Stimulated activated CD8-positive, alpha-beta memory T cell treated with anti-CD3 and anti-CD28 coated beads, Interleukin-12 subunit alpha, Interleukin-12 subunit beta, amount 100 ng/mL, for 4 hours (primary cell): ENCODE results near the gene SLC22A5.
A peak's percentile ranks its signal among the peaks of the same experiment; 100 is the strongest.
"Not testable (repeated sequence)": the region's sequence is repeated elsewhere in the genome, so short reads cannot be mapped to it uniquely, and the experiment has no call there.

Experiments used
- DNase-seq: peaks from one replicate; pipeline ENCODE4 v3.0.0-alpha.2; 2020; ENCODE audit warnings: low read depth

Gene SLC22A5

DNA sequence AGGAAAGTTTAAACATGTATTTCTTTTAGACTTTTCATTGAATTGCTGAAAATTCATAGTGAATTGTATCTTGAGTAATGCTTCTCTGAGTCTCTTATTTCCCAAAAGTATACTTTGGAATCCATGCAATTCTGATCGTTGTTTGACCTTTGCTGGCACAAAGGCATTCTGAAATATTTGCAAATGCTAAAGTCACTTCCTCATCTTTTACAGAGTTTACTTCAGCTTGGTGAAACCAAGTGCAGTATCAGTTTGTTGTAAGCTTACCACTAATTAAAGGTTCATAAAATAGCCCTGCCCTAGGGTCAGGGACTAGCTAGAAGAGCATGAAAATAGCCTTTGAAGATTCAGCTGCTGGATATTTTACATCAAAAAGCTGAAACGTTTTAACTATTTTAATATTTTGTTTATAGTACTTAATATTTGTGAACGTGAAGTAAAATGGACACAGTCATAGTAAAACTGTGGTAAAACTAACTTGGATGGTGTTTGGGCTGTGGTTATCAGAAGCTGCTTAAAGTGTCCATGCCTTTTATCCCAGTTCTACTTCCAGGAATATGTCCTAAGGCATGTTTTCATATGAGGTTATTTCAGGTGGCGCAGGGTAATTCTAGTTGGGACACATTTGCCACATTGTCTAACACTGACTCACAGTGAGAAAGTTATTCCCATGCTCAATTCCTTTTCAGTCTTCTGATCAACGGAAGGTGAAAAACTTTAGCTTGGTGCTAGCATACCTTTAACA is 45.3 kb downstream of the SLC22A5 start:
- no peak for DNase-seq

DNA sequence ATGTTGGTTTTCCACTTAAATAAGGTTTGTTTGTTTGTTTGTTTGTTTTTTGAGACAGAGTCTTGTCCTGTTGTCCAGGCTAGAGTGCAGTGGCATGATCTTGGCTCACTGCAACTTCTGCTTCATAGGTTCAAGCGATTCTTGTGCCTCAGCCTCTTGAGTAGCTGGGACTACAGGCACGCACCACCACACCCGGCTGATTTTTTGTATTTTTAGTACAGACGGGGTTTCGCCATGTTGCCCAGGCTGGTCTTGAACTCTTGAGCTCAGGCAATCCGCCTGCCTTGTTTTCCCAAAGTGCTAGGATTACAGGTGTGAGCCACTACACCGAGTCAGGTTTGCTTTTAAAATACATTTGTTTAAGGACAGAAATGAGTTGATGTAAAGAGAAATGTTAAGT is 46.0 kb downstream of the SLC22A5 start:
- DNase-seq: not testable (repeated sequence)

DNA sequence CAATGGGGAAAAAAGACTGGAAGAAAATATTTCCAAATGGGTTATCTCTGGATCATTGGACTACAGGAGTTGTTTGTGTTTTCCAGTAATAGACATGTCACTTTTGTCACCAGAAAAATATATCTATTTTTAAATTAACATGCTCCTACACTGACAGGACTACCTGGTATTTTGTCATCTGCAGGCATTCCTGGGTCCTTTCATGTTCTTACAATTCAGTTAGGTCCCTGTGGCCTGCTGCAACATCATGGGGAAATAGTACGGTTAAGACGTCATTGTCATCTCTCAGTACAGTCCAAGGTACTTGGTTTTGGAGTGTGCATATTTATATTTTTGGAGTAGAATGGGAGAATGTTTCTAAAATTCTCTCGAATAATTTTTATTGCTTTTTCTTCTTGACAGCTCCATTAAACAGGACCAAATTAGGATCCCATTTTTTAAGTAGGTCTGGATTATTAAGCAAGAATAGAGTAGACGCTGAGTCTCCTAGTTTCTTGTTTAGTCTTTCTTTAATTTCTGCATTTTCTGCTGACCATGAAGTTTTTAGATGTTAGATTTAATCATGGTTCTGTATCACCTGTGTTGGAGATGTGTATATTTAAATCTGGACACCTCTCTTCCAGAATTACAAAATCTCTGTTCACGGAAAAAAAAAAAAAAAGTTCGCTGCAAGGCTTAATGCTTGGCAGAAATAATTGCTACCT is 46.9 kb downstream of the SLC22A5 start:
- no peak for DNase-seq

DNA sequence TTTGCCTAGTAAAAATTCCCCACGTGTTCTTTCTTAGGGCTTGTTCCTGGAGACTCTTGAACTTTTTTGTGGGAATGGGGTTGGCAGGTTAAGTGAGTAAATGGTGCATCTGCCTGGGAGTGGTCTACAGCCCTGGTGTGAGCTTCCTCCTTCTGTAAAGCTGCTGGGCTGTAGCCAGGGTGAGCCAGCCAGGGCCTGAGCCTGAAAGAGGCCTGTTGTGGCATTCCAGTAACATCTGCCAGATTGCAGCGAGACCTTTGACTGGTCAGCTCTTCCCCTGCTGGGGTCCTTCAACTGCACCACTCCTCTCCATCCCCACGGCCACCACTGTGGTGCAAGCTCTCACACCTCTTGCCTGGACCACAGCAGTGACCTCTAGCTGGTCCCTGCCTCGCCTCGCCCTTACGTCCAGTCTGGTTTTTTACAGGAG is 47.5 kb downstream of the SLC22A5 start:
- DNase-seq: no peak

DNA sequence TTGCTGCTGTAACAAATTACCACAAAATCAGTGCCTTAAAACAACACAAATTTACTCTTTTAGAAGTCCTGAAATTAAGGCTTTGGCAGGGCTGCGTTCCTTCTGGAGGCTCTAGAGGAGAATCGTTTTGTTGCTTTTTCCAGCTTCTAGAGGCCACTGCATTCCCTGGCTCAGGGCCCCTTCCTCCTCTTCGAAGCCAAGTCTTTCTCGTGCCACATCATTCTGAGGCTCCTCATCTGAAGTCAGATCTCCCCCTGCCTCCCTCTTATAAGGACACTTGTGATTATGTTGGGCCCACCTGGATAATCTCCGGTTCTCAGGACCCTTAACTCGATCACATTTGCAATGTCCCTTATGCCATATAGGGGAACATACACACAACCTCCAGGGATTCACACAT is 48.0 kb downstream of the SLC22A5 start:
- no peak for DNase-seq

DNA sequence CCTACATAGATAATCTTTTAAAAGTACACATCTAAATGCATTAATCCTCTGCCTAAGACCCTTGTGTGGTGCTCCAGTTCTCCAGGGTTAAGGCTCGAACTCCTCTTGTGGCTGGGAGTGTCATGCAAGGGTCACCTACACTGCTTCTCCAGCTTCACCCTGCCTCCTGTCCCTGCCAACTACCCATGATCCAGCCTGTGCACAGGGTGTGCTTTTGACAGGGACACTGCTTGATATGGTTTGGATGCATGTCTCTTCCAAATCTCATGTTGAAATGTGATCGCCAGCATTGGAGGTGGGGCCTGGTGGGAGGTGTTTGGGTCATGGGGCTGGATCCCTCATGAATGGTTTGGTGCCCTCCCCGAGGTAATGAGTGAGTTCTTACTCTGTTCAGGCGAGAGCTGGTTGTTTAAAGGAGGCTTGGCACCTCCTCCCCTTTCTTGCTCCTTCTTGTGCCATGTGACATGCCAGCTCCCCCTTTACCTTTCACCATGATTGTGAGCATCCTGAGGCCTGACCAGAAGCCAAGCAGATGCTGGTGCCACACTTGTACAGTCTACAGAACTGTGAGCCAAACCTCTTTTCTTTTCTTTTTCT is 48.5 kb downstream of the SLC22A5 start:
- no peak for DNase-seq

DNA sequence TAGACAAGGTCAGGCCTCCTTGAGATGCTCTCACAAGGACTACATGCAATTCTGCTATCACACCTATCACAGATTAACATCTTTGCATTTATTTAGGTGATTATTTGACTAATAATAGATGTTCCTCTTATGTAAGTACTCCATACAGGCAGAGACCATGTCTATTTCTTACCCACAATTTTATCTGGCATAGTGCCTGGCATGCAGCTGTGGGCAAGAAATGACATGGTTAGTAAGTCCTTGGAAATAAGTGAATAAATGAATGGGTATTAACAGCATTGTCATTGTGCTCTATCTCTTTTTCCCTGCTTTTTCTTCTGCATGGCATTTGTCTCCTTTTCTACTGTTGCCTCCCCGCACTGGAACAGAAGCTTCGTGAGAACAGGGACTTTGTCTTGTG is 49.4 kb downstream of the SLC22A5 start:
- DNase-seq: no peak

DNA sequence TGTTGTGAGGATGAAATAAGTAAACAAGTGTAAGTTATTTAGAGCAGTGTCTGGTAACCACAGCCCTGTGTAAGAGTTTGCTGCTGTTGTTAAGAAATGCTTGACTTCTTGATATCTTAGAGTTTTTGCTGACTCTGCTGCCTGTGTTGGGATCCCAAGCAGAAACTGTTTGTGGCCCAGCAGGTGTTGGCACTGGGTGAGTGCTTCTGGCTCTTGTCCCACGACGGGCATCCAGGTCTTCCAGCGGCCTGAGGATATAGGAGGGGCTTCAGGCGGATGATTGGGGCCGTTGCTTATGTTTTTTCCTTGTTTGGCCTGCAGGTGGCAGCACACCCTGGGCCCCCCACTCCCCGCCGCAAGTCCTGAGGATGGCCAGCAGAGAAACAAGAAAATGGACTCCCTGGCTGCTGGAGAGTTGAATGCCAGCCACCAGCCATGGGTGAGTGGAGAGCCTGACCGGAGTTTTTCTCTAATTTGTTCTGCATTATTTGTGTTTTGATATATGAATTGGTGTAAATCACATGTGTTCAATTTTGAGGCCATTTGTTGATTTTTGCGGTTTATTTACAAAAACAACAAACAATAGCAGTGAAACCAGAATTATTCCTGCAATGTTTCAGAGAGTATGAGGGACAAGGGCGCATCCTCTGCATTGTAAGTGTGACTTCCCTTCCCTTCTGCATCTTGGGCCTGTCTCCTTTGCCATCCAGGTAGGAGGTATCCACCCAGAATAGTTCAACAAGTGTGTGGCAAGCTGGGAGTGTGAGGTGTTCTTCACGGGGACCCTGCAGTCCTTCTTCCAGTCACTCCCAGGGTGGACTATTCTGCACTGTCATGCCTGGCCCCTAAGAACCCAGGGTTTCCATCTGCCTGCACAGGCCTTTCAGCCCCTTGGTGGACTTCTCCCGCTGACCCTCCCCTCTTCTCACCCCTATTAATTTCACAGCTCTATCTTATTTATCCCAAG is 50.3 kb downstream of the SLC22A5 start:
- no peak for DNase-seq

DNA sequence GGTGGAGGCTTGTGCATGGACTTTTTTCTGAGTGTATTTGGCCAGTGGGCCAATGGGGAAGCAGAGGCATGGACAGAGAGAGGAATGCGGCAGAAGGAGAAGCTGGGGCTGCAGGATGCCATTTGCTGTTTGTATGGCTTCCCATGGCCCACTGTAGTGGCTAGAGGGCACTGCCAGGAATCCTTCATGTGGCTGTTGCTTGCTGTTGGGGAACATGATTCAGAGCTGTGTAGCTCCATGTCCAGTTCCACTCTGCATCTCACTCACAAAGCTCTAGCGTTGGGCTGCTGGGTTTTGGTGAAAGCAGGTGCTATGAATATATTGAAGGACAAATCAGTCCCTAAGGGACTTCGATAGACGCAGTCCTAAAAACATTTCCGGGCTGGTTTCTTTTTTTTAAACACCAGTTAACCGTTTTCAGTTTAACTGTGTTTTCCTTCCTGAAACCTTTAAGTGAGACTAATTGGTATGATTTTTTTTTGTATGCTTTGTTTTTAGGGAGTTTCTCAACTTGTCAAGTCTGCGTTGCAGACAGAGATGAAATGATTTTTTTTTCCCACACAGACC is 51.3 kb downstream of the SLC22A5 start:
- no peak for DNase-seq

DNA sequence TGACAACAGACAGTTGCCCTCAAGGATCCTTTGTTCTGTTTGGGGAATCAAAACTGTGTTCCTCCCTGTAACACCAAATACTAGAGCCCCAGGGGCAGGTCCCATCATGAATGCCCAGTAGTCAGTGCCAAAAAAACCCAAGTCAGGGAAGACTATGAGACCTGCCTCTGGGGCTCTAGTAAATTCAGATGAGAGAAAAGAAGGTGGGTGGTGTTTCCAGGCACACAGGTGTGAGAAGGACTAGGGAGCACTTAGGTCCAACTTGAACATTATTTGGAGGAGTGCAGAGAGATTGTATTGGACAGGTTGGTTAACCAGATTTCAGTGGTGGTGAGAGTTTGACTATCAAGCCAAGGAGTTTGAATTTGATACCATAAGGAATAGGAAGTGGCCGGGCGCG is 52.0 kb downstream of the SLC22A5 start:
- no peak for DNase-seq

DNA sequence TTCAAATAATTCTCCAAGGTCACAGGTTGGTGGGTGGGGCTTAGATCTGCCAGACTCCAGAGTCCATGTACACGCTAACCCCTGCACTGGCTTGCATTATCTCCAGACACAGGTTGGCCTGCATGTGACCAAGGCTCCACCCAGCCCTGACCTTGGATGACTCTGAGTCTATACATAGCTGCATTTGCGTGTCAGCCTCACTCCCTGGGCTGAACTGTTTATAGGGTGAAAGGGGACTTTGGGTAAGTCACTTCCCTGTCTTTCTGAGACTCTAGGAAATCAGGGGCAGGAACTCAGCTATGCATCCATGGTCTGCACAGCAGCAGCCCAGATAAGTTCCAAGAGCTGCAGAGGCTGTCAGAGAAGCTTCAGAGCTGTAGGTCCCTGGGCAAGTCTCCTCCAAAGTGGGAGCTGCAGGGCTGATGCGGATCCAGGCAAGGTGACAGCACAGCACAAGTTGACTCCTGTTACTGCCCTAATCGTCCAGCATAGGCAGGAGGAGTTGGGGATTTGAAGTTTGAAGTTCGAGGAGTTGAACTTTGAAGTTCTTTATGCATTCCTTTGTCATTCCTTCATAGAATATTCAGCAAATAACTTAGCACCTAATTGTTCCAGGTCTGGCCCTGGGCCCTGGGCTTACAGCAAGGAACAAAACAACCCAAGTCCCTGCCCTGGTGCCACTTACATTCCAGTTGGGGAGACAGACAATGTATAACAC is 53.4 kb downstream of the SLC22A5 start:
- no peak for DNase-seq

DNA sequence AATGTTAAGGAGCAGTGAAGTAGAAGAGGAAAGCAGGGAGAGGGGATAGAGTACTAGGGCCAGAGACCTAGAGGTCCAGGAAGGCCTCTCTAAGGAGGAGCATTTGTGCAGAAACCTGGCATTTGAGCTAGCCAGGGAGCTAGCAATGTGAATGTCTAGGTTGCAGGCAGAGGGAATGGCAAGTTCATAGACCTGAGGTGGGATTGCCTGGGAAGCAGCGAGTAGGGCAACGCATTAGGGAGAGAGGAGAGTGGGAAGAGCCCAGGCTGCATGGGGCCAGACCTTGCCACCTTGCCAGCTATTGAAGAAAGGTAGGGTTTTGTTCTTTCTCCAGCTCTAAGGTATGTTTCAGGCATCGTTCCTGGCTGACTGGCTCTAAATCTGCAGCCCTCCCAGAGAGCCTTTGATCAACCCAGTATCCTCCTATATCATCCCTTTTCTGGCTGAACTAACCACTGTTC is 54.0 kb downstream of the SLC22A5 start:
- DNase-seq: no peak

DNA sequence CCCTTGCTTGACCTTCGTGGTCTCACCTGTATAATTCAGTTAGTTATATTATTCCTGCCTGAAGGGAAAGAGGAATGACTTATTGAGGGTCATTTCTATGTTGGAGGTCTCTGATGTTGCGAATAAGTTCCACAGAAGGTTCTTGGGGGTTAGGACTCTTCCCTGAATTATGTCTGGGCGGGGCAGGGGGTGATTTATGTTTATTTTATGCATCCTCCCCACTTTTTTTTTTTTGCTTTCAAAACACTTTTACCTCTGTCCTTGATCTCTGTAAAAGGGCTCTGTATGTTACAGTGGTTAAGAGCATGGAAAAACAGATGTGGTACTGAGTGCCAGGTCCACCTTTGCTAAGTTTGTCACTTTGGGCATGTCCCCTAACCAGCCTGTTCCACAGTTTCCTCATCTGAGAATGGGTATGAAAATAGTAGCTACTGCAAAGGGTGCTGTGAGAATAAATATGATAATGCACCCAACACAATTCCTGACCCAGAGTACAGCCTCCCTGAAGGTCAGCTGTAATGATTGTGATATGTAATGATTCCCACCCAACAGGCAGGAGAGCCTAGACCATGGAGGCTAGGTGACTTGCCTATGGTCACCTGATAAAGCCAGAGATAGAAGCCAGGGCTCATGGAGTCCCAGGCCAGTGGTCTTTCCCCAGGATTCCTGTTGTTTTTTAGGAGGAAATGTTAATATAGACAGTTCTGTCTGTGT is 54.8 kb downstream of the SLC22A5 start:
- DNase-seq: no peak

DNA sequence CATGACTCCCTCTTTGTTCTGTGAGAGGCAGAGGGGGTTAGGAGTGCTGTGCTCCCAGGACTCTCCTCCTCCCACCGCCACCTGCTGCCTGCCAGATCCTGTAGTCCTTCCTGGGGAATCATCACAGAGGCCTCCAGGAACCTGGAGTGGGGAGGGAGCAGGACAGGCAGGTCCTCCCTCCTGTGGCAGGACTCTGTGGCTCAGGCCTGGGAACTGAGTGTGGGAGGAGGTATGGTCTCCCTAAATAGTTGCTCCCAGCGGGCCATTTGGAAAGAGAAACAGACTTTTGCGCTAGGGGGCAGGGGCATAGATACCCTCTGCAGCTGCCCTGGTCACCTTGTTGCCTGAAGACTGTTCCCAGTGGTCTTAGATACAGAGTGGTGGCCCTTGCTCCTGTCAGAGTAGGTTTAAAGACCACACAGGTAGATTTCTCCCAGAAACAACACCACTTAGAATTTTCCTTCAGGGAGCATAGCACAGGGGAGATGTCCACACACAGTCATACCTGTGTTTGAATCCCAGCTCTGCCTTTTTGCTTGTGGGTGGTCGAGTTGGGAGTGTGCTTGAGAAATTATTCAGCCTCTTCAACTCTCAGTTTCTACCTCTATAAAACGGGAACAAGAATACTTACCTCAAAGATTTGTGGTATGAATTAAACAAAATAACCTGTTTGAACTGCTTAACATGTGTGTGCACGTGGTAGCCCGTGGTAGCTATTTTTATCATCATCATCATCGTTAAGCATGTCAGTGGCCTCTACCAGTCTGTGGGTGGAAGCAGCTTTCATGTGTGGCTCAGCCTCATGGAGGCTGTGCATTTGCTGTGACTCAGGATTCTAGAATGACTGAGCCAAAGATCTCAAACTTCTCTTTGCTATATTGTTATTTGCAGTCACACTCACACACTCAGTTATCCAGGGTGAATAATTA is 55.8 kb downstream of the SLC22A5 start:
- DNase-seq: peak; percentile 53

DNA sequence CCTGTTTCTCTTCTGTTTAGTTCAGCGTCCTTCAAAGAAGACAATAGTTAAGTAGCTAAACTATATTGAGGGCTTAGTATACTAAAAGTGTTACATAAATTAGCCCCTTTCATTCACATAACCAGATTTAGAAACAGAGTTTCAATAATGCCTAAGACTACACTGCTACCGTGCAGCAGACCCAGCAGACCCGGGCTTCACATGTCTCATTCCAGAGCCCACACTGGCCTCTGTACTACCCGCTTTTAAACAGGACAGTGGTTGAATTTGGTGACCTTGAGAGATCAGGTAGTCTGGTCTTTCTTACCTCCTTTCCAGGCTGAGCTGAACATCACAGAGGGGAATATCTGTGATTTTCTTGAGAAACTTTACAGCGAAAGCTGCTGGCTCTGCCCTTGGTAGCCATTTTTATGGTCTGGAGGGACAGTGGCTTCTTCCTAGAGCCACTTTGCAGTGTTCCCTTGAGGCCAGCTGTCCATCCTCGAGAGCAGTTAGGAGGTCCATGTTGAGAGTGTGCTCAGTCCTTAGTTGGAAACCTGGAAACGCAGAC is 56.5 kb downstream of the SLC22A5 start:
- DNase-seq: no peak

DNA sequence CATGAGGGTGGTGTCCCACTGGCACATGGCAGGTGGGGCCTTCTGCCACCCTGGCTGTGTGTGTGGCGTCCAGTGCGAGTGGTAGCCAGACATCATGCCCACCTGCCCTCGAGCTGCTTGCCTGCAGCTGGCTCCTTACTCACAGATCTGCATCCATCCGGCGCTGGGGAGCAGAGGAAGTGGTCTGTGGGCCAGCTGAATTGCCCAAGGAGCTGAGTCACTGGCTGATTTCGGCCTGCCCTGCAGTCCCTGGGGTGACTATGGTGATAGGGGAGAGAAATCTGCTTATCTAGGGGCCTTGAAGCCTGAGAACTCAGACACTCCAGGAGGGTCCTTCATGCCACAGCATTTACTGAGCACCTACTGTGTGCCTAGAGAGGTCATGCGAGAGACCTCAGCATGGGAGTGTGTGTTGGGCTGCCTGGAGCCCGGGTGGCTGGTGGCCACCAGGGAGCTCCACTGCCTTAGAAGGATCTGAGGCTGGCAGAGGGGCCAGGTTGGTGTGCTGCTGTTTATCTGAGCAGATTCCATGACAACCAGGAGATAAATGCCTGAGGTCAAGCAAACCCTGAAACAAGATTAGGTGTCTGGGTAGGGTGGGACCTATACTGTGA is 57.1 kb downstream of the SLC22A5 start:
- DNase-seq: peak; percentile 49

DNA sequence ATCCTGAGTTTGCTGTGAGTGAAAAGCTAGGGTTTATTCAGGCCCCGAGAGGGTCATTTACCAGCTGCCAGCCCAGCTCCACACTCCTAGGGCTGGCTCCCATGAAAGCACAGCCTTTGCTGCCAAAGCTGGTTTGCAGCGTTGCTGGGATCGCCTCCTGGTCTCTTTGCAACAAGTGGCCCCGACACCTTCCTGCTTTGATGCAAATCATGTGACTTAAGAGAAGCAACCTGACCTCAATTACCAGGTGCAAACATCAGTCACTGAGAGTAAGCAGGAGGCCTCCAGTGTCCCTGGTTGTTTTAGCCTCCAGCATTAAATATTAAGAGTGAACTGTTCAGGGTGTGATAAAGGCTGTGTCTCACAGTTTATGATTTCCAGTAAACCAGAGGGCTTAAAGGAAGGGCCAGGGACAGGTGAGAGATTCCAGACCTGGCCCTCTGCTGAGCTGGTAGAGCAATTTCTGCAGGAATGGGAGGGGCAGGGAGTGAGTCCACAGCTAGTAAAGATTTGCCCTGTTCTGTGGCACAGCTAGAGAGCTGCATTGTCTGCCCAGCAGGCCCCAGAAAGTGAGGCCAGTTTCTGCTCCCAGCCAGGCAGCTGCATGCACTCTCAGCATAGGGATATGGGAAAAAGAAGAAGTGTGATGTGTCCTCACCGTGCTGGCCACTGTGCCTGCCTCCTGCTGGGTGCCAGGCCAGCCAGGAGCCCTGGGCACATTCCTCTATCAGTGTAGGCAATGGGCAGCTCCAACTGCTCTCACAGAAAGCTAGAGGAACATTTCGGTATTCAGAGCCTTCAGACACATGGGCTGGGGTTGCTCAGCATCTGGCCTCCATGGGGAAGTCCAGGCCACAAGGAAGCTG is 58.0 kb downstream of the SLC22A5 start:
- peak; percentile 48 for DNase-seq

DNA sequence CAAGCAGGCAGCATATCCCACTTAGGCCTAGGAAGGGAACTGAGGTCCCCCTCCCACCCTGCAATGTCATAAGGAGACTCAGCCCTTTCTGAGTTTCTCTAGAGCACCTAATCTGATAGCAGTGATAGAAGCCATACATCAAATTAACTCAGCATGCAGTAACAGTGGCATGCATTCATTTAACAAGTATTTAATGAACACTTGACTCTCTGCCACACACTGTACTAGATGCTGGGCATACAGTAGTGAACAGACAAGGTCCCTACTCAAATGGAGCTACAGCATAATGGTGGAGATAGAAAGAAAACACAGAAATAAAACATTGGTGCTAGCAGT is 58.6 kb downstream of the SLC22A5 start:
- no peak for DNase-seq
